Right lobe of liver (tissue), 6 donors: Measurements from ENCODE around the gene MATK. TPM values are rescaled to one million over a fixed set of nuclear protein-coding genes. Genes with fewer than 3 reads are reported as not detected.

Source experiments
- ATAC-seq, 4 donors: fragments of 200-7000 bp; cut with Tn5 transposase; one replicate each; pipeline ENCODE4 v1.9.1; 2020; ENCODE audit warnings: mild to moderate bottlenecking in 4 of 4, moderate library complexity in 4 of 4
- DNase-seq, 3 donors: peaks; one replicate each; pipeline ENCODE4 v3.0.0-alpha.2; 2020
- H3K27ac ChIP-seq, 3 donors: fragments of 200-600 bp; one replicate each; pipeline ENCODE4 v1.8.0; 2022
- H3K27me3 ChIP-seq, 2 donors: fragments of 200-600 bp; one replicate each; pipeline ENCODE4 v1.8.0; 2022
- H3K36me3 ChIP-seq, 4 donors: fragments of 200-600 bp; sonication (generic) in 1 of 4; one replicate each; pipeline versions ENCODE4 v1.5.1 to v1.8.0; 2017 to 2022; ENCODE audit warnings: control low read depth in 1 of 4
- H3K4me1 ChIP-seq, 4 donors: fragments of 200-600 bp; sonication (generic) in 1 of 4; one replicate each; pipeline versions ENCODE4 v1.5.1 to v1.8.0; 2017 to 2022; ENCODE audit warnings: control low read depth in 1 of 4
- H3K4me3 ChIP-seq, 3 donors: fragments of 200-600 bp; one replicate each; pipeline ENCODE4 v1.8.0; 2022
- H3K9me3 ChIP-seq, 4 donors: fragments of 200-600 bp; sonication (generic) in 1 of 4; one replicate each; pipeline versions ENCODE4 v1.5.1 to v1.8.0; 2017 to 2022; ENCODE audit warnings: control low read depth in 1 of 4
- POLR2A ChIP-seq: fragments of 450-650 bp; IDR thresholded peaks from one replicate; pipeline ENCODE4 v1.6.1; 2017; ENCODE audit warnings: antibody characterized with exemption, mild to moderate bottlenecking
- WGBS: methylation state at CpG from one replicate; pipeline ENCODE4 v1.1.6; 2018; ENCODE audit warnings: low coverage, low lambda C conversion rate; ENCODE audit not compliant: insufficient coverage; ENCODE audit errors: missing lambda C conversion rate; 5-methylcytosine and 5-hydroxymethylcytosine counted together
- intact Hi-C, 2 donors: fragments of 100-400 bp; cut with DNase I; formaldehyde crosslinking; loops; one replicate each; pipeline versions ENCODE4 v1.11.2 to v1.14.1; 2022
- total RNA-seq, 6 experiments: library from RNA; depleted of rRNA in 2 of 6; stranded (reverse); fragments of >200 nt in 2 of 6; fragmentation: NEBNext Ultra II Directional in 3 of 6; extraction: Animal tissue kit (Norgen Biotek cat#: 25700) in 3 of 6; gene quantifications; one replicate each; pipeline versions ENCODE4 v1.1.0 to v1.2.4, GENCODE V29; 2016 to 2023
- TF ChIP-seq, protein P1 (sequence below), 4 donors: fragments of 200-600 bp in 3 of 4; fragments of 450-650 bp in 1 of 4; IDR thresholded peaks; one replicate each; pipeline versions ENCODE4 v1.5.1 to v1.8.0; 2016 to 2022; ENCODE audit warnings: antibody characterized with exemption in 4 of 4, mild to moderate bottlenecking in 2 of 4
- donor health status: DM: no; HTN: yes; CAD: no.
- donor health status: DM: no; HTN: no; CAD: no.
- donor health status: DM: no; HTN: no; CAD: no.
- donor health status: DM: no; HTN: yes; CAD: no.
- donor health status: DM: no; HTN: yes; CAD: no.

MATK gene
- total RNA-seq, 6 experiments from 2014 or later = 0.49 to 2.5 (median 0.90) TPM

GRCh38 chr19:3765121-3765520 lies 21.1 kb downstream of the MATK start:
- intact Hi-C loops = no loop called here
- WGBS = 78% methylated on average over 1 of the region's 12 CpGs
- peaks cover 0 to 20% (median 0%) of the 10 kb centered on the region in 4 donors for H3K36me3 ChIP-seq

GRCh38 chr19:3762501-3763459 lies 23.4 kb downstream of the MATK start, which contains the start of gene MRPL54:
TSS of gene MRPL54 (plus strand) at chr19:3762682. CDS start at chr19:3762701, 19 bp downstream.
- Histone ChIP-seq H3K4me1 (peaks cover 0 to 23% (median 9%) of the 10 kb centered on the region in 4 donors), H3K9me3 (no peaks in the 10 kb centered on the region), H3K36me3 (peaks cover 0 to 31% (median 0%) of the 10 kb centered on the region in 4 donors), H3K27me3 (no peaks in the 10 kb centered on the region), H3K4me3 (peak within 1 kb of the TSS; percentile 83 to 92 (median 88)), H3K27ac (peak within 1 kb of the TSS; percentile 93 to 99 (median 97))
- peak; percentile 87 for TF ChIP-seq POLR2A
- TF ChIP-seq, protein P1, sequence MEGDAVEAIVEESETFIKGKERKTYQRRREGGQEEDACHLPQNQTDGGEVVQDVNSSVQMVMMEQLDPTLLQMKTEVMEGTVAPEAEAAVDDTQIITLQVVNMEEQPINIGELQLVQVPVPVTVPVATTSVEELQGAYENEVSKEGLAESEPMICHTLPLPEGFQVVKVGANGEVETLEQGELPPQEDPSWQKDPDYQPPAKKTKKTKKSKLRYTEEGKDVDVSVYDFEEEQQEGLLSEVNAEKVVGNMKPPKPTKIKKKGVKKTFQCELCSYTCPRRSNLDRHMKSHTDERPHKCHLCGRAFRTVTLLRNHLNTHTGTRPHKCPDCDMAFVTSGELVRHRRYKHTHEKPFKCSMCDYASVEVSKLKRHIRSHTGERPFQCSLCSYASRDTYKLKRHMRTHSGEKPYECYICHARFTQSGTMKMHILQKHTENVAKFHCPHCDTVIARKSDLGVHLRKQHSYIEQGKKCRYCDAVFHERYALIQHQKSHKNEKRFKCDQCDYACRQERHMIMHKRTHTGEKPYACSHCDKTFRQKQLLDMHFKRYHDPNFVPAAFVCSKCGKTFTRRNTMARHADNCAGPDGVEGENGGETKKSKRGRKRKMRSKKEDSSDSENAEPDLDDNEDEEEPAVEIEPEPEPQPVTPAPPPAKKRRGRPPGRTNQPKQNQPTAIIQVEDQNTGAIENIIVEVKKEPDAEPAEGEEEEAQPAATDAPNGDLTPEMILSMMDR (IDR thresholded peaks at IDR 0.05) = no peak
- DNase-seq = peak; percentile 99 to 100 (median 100)
- intact Hi-C loops = no loop called here
- WGBS = 1% methylated on average over 44 of the region's 47 CpGs
- peak; percentile 90 to 93 (median 91) for ATAC-seq

More at GRCh38 chr19:3765121-3765520, 21.1 kb downstream of the MATK start:
- no peak overlapping the region for H3K27ac ChIP-seq
- H3K9me3 ChIP-seq = no peaks in the 10 kb centered on the region
- DNase-seq (no peak), ATAC-seq (no peak)
- H3K4me1 ChIP-seq = peaks cover 0 to 21% (median 6%) of the 10 kb centered on the region in 4 donors
- no peak for TF ChIP-seq POLR2A
- TF ChIP-seq, protein P1 (IDR thresholded peaks at IDR 0.05) = no peak
- H3K4me3 ChIP-seq = no peak overlapping the region
- no peaks in the 10 kb centered on the region for H3K27me3 ChIP-seq

DNA sequence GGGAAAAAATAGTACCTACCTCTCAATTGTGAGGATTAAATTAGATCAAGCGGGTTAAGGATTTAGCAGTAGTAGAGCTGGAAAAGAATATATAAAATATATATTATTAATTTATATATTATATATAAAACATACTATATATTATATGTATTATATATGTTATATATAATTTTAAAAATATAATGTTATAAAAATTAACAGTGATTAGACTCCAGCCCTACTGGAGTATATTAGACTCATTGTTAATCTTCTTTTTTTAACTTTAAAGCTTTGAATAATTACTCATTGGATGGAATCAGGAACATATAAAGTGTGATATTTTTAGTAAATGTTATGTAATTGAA lies 24.1 kb downstream of the MATK start:
- no peaks in the 10 kb centered on the region for H3K27me3 ChIP-seq
- peaks cover 0 to 23% (median 9%) of the 10 kb centered on the region in 4 donors for H3K4me1 ChIP-seq
- DNase-seq = no peak
- ATAC-seq = no peak
- no peak overlapping the region for H3K4me3 ChIP-seq
- WGBS = 78% methylated on average over 1 of the region's 1 CpG
- intact Hi-C loops = no loop called here
- H3K36me3 ChIP-seq = peaks cover 0 to 24% (median 0%) of the 10 kb centered on the region in 4 donors
- peak overlapping the region; percentile 93 to 99 (median 97) for H3K27ac ChIP-seq
- TF ChIP-seq, protein P1 (IDR thresholded peaks at IDR 0.05) = no peak
- no peak for TF ChIP-seq POLR2A
- H3K9me3 ChIP-seq = no peaks in the 10 kb centered on the region

- H3K27me3 ChIP-seq = no peaks in the 10 kb centered on the region
- intact Hi-C loops = no loop called here
- peak; percentile 60 for TF ChIP-seq POLR2A
- TF ChIP-seq, protein P1 (IDR thresholded peaks at IDR 0.05) = peak; percentile 56 to 88 (median 72)
- WGBS = 15% methylated on average over 11 of the region's 45 CpGs
- peaks cover 0 to 23% (median 9%) of the 10 kb centered on the region in 4 donors for H3K4me1 ChIP-seq
- H3K36me3 ChIP-seq = peaks cover 0 to 22% (median 0%) of the 10 kb centered on the region in 4 donors
- H3K9me3 ChIP-seq = no peaks in the 10 kb centered on the region
- peak within 1 kb of the TSS; percentile 93 to 99 (median 97) for H3K27ac ChIP-seq
- DNase-seq (peak; percentile 93 to 95 (median 94)), ATAC-seq (peak; percentile 65 to 71 (median 66))
- H3K4me3 ChIP-seq = peak within 1 kb of the TSS; percentile 83 to 92 (median 88)
Measured at GRCh38 chr19:3761382-3762129, 24.6 kb downstream of the MATK start, which contains the start of gene APBA3. TSS of gene APBA3 (minus strand) at chr19:3761692. CDS start at chr19:3760264, 1,428 bp downstream.
